Tibial nerve (tissue), 3 donors: Measurements from ENCODE around the gene CMIP.

Source experiments
- CTCF ChIP-seq, 5 experiments: fragments of 200-600 bp in 3 of 5; fragments of 450-650 bp in 2 of 5; sonication (generic) in 3 of 5; IDR thresholded peaks; one replicate each; pipeline ENCODE4 v1.5.1; 2016 to 2019; ENCODE audit warnings: antibody characterized with exemption in 5 of 5, mild to moderate bottlenecking in 3 of 5, moderate library complexity in 2 of 5
- POLR2A ChIP-seq, 2 donors: fragments of 450-650 bp; IDR thresholded peaks; one replicate each; pipeline ENCODE4 v1.6.1; 2017; ENCODE audit warnings: antibody characterized with exemption in 2 of 2, mild to moderate bottlenecking in 2 of 2, moderate library complexity in 2 of 2

- TF ChIP-seq POLR2A (IDR thresholded peaks at IDR 0.05) (no peak), CTCF (IDR thresholded peaks at IDR 0.05) (no peak)
These were observed 117.7 kb downstream of the CMIP start for GRCh38 chr16:81562174-81562849.
